IMR-90 (cell line): Measurements from ENCODE around the gene DHX40. TPM values are rescaled to one million over a fixed set of nuclear protein-coding genes. Genes with fewer than 3 reads are reported as not detected.

Source experiments
- ATAC-seq: fragments of 200-7000 bp; cut with Tn5 transposase; 2 replicates; pipeline ENCODE4 v1.9.1; 2020; ENCODE audit warnings: low read depth, mild to moderate bottlenecking, moderate library complexity
- BruUV-seq: library from RNA; stranded (reverse); fragments of 400-500 nt; replicated peaks from 2 replicates; lab custom pipeline; 2021; lab: Mats Ljungman, UMichigan
- CTCF ChIA-PET: fragments of 300-600 bp; formaldehyde crosslinking; extraction: SDS; loops from one replicate; lab custom pipeline; 2021; ENCODE audit warnings: antibody characterized with exemption; lab: Yijun Ruan, JAX
- POLR2A ChIA-PET: fragments of 300-600 bp; sonication (Branson Sonifier 250); formaldehyde crosslinking; loops from one replicate; lab custom pipeline; 2022; ENCODE audit warnings: antibody characterized with exemption; ENCODE audit not compliant: unreplicated experiment; lab: Charles Lee
- DNase-seq: peaks from one replicate; pipeline ENCODE4 v3.0.0; 2013
- H2AFZ ChIP-seq: replicated peaks from 2 replicates; pipeline ENCODE3; 2013; ENCODE audit warnings: low read length, mild to moderate bottlenecking; ENCODE audit not compliant: poor library complexity
- H2AK5ac ChIP-seq: 2 replicates; pipeline ENCODE4 v1.6.1; 2013; ENCODE audit warnings: low read depth, low read length, inconsistent platforms
- H2AK9ac ChIP-seq: replicated peaks from 2 replicates; pipeline ENCODE3; 2013; ENCODE audit warnings: mild to moderate bottlenecking, low read depth, low read length, moderate library complexity; ENCODE audit not compliant: poor library complexity
- H2BK120ac ChIP-seq: 2 replicates; pipeline ENCODE4 v1.6.1; 2013; ENCODE audit warnings: low read depth, low read length, inconsistent platforms
- H2BK15ac ChIP-seq: 3 replicates; pipeline ENCODE4 v1.6.1; 2013; ENCODE audit warnings: low read depth, low read length, inconsistent platforms
- H2BK20ac ChIP-seq: 2 replicates; pipeline ENCODE4 v1.6.1; 2013; ENCODE audit warnings: low read depth, mild to moderate bottlenecking, inconsistent platforms, low read length, moderate library complexity
- H2BK5ac ChIP-seq: 2 replicates; pipeline ENCODE4 v1.6.1; 2013; ENCODE audit warnings: mild to moderate bottlenecking, low read depth, low read length, inconsistent platforms; ENCODE audit not compliant: poor library complexity, severe bottlenecking
- H3K14ac ChIP-seq: replicated peaks from 2 replicates; pipeline ENCODE4 v1.6.1; 2013; ENCODE audit warnings: low read depth, low read length, inconsistent platforms
- H3K18ac ChIP-seq: 2 replicates; pipeline ENCODE4 v1.6.1; 2013; ENCODE audit warnings: low read depth, low read length, control low read depth
- H3K23ac ChIP-seq: 2 replicates; pipeline ENCODE4 v1.6.1; 2013; ENCODE audit warnings: low read depth, low read length, inconsistent platforms
- H3K27ac ChIP-seq: 2 replicates; pipeline ENCODE4 v1.5.1; 2013; ENCODE audit warnings: mild to moderate bottlenecking, control low read depth, low read length; ENCODE audit not compliant: insufficient read depth
- H3K27me3 ChIP-seq: 2 replicates; pipeline ENCODE4 v1.6.1; 2013; ENCODE audit warnings: low read length; ENCODE audit not compliant: control insufficient read depth, insufficient read depth
- H3K36me3 ChIP-seq: 2 replicates; pipeline ENCODE4 v1.6.1; 2013; ENCODE audit warnings: low read length, mixed read lengths; ENCODE audit not compliant: control insufficient read depth, insufficient read depth
- H3K4ac ChIP-seq: 2 replicates; pipeline ENCODE4 v1.6.1; 2013; ENCODE audit warnings: low read depth, low read length, inconsistent platforms
- H3K4me1 ChIP-seq: 2 replicates; pipeline ENCODE4 v1.6.1; 2013; ENCODE audit warnings: low read length, mixed read lengths; ENCODE audit not compliant: control insufficient read depth, insufficient read depth
- H3K4me2 ChIP-seq: 2 replicates; pipeline ENCODE4 v1.6.1; 2013; ENCODE audit warnings: low read depth, mild to moderate bottlenecking, control low read depth, low read length, moderate library complexity
- H3K4me3 ChIP-seq: 2 replicates; pipeline ENCODE4 v1.5.1; 2013; ENCODE audit warnings: low read depth, mild to moderate bottlenecking, control low read depth, low read length, moderate library complexity; ENCODE audit not compliant: insufficient read depth
- H3K56ac ChIP-seq: 2 replicates; pipeline ENCODE4 v1.6.1; 2013; ENCODE audit warnings: low read length, inconsistent platforms; ENCODE audit not compliant: insufficient read depth; ENCODE audit errors: extremely low read depth
- H3K79me1 ChIP-seq, 2 experiments: 2 replicates each; pipeline ENCODE4 v1.6.1; 2013; ENCODE audit warnings: low read length in 2 of 2, inconsistent platforms in 1 of 2, low read depth in 1 of 2
- H3K9ac ChIP-seq: 2 replicates; pipeline ENCODE4 v1.6.1; 2013; ENCODE audit warnings: low read depth, low read length, control low read depth
- H3K9me1 ChIP-seq: 2 replicates; pipeline ENCODE4 v1.6.1; 2013; ENCODE audit warnings: low read length, inconsistent platforms; ENCODE audit not compliant: insufficient read depth
- H3K9me3 ChIP-seq: 2 replicates; pipeline ENCODE4 v1.6.1; 2013; ENCODE audit warnings: low read length; ENCODE audit not compliant: control insufficient read depth, insufficient read depth
- H4K20me1 ChIP-seq: 2 replicates; pipeline ENCODE4 v1.6.1; 2013; ENCODE audit warnings: low read length, inconsistent platforms; ENCODE audit not compliant: insufficient read depth
- H4K5ac ChIP-seq: 2 replicates; pipeline ENCODE4 v1.6.1; 2013; ENCODE audit warnings: mild to moderate bottlenecking, low read depth, low read length, control low read depth
- H4K8ac ChIP-seq, 2 experiments: 2 replicates each; pipeline ENCODE4 v1.6.1; 2013; ENCODE audit warnings: low read depth in 2 of 2, low read length in 2 of 2, control low read depth in 1 of 2, inconsistent platforms in 1 of 2
- H4K91ac ChIP-seq: 2 replicates; pipeline ENCODE4 v1.6.1; 2013; ENCODE audit warnings: low read depth, low read length, inconsistent platforms; ENCODE audit not compliant: insufficient read depth
- CHD1 ChIP-seq: IDR thresholded peaks from 2 replicates; pipeline ENCODE4 v1.6.1; 2012; ENCODE audit warnings: low read depth, low read length, improper control_type of control experiment
- NFE2L2 ChIP-seq: fragments of 150-350 bp; IDR thresholded peaks from 2 replicates; pipeline ENCODE4 v1.6.1; 2016; ENCODE audit warnings: low read depth, mild to moderate bottlenecking, low read length
- RAD21 ChIP-seq: IDR thresholded peaks from 2 replicates; pipeline ENCODE4 v1.6.1; 2012; ENCODE audit warnings: low read length, improper control_type of control experiment
- RCOR1 ChIP-seq: IDR thresholded peaks from 2 replicates; pipeline ENCODE4 v1.6.1; 2012; ENCODE audit warnings: mild to moderate bottlenecking, low read length, improper control_type of control experiment; ENCODE audit not compliant: insufficient replicate concordance
- RFX5 ChIP-seq: IDR thresholded peaks from 2 replicates; pipeline ENCODE4 v1.8.0; 2012; ENCODE audit warnings: low read depth, mild to moderate bottlenecking, low read length, moderate library complexity
- USF2 ChIP-seq: fragments of 150-350 bp; IDR thresholded peaks from 2 replicates; pipeline ENCODE4 v1.6.1; 2017; ENCODE audit warnings: mild to moderate bottlenecking, antibody characterized with exemption, low read length, low read depth
- WGBS, 2 experiments: methylation state at CpG; one replicate each; pipeline versions ENCODE4 v1.1.5 to v1.1.7; 2013; ENCODE audit warnings: missing lambda C conversion rate in 2 of 2; ENCODE audit not compliant: insufficient read length in 1 of 2; ENCODE audit errors: extremely low coverage in 2 of 2; 5-methylcytosine and 5-hydroxymethylcytosine counted together
- dilution Hi-C: fragments of 300-500 bp; cut with HindIII; formaldehyde crosslinking; loops from one replicate; pipeline ENCODE4 v1.14.3; 2018; ENCODE audit warnings: low sequenced_read_pairs; ENCODE audit not compliant: unreplicated experiment
- in situ Hi-C: fragments of 300-500 bp; cut with MboI; formaldehyde crosslinking; loops from 3 replicates; pipeline ENCODE4 v1.14.3; 2019; ENCODE audit warnings: low sequenced_read_pairs, inconsistent platforms, mixed read lengths
- intact Hi-C: fragments of 100-400 bp; cut with micrococcal nuclease; formaldehyde crosslinking; loops from 2 replicates; pipeline ENCODE4 v1.10.0; 2022
- polyA plus RNA-seq, 3 experiments: library from polyadenylated mRNA; depleted of rRNA; stranded (reverse); fragments of >200 nt; gene quantifications; 2 replicates each; pipeline ENCODE4 v1.2.3, GENCODE V29; 2012; ENCODE audit warnings: low replicate concordance in 1 of 3
- total RNA-seq: library from RNA; depleted of rRNA; stranded (reverse); fragments of >200 nt; gene quantifications from 2 replicates; pipeline ENCODE4 v1.2.3, GENCODE V29; 2012

Gene DHX40
- total and polyA plus RNA-seq, 2 of the 4 experiments (the other 2 are of a cell fraction) = 17.4 to 44.4 TPM

GRCh38 chr17:59617156-59617732 is 51.8 kb downstream of the DHX40 start (continued):
- TF ChIP-seq USF2 = no peak

- Histone ChIP-seq H2BK20ac (no peak overlapping the region), H3K27ac (peak overlapping the region; percentile 93), H4K91ac (peak overlapping the region; percentile 99), H2BK120ac (peak overlapping the region; percentile 87), H3K4me1 (peaks cover 1% of the 10 kb centered on the region; the same call in 1 of the 2 replicates), H3K4me3 (peak overlapping the region; percentile 61), H3K36me3 (no peaks in the 10 kb centered on the region), H2BK5ac (peak overlapping the region; percentile 97), H3K4me2 (peak overlapping the region; percentile 88), H4K20me1 (peaks cover 38% of the 10 kb centered on the region), H4K5ac (peak overlapping the region; percentile 92), H2AFZ (peak overlapping the region; percentile 97), H3K27me3 (no peaks in the 10 kb centered on the region), H2AK9ac (peak overlapping the region; percentile 98), H3K23ac (peak overlapping the region; percentile 99), H3K14ac (peak overlapping the region; percentile 99), H3K9me3 (no peaks in the 10 kb centered on the region), H2BK15ac (peak overlapping the region; percentile 75), H2AK5ac (peak overlapping the region; percentile 67), H3K56ac (peak overlapping the region; percentile 99), H3K79me1 (peaks cover 0 to 21% of the 10 kb centered on the region in 2 experiments; a peak in 2 of 4 replicates), H3K9ac (peak overlapping the region; percentile 95), H3K18ac (peak overlapping the region; percentile 93), H4K8ac (peak overlapping the region; percentile 82 to 99), H3K9me1 (no peaks in the 10 kb centered on the region), H3K4ac (peak overlapping the region; percentile 99)
- dilution Hi-C loops (no loop called here), in situ Hi-C loops (no loop called here), intact Hi-C loops (no loop called here)
- WGBS, 2 experiments = 0% methylated on average over 2 of the region's 11 CpGs; no CpG with 5 or more reads in 1 of the 2 experiments
- BruUV-seq = no TSS peak
- CTCF ChIA-PET = interaction anchor here (0.7 to 1.0 kb wide), 2 partner anchors 290 to 418 kb away, joined by 3 to 5 read pairs; no protein-coding TSS in a partner anchor
- POLR2A ChIA-PET = interaction anchor here (0.5 to 1.1 kb wide), 5 partner anchors 9 to 178 kb away, joined by 3 to 4 read pairs (median 3); partner anchors contain the start of genes PTRH2 and VMP1
- DNase-seq (no peak), ATAC-seq (no peak)
- TF ChIP-seq NFE2L2 (no peak; the same call in 1 of the 2 replicates), RCOR1 (peak; percentile 32), RAD21 (peak; percentile 24), CHD1 (peak; percentile 45; the same call in 1 of the 2 replicates), RFX5 (no peak)
Measured at GRCh38 chr17:59619035-59619297, 53.6 kb downstream of the DHX40 start.
